A549 (cell line): ENCODE data around the gene GPR50. TPM values are rescaled to one million over a fixed set of nuclear protein-coding genes. Genes with fewer than 3 reads are reported as not detected.

Source experiments
- ATAC-seq, 2 experiments: fragments of 200-7000 bp in 1 of 2; fragments of >200 bp in 1 of 2; cut with Nextera tagmentation in 1 of 2; cut with Tn5 transposase in 1 of 2; 3 replicates each; pipeline versions ENCODE4 v1.8.0 to v1.9.1; 2018 to 2020; ENCODE audit warnings: mild to moderate bottlenecking in 1 of 2, moderate library complexity in 1 of 2
- CTCF ChIA-PET: fragments of 300-600 bp; sonication (Branson Sonifier 250); formaldehyde crosslinking; extraction: SDS; loops from one replicate; lab custom pipeline; 2021; ENCODE audit warnings: antibody characterized with exemption, inconsistent platforms; lab: Yijun Ruan, JAX
- POLR2A ChIA-PET: fragments of 350-600 bp; formaldehyde crosslinking; extraction: SDS; loops from one replicate; lab custom pipeline; 2021; ENCODE audit warnings: antibody characterized with exemption, inconsistent platforms; lab: Yijun Ruan, JAX
- DNase-seq, 2 experiments: peaks; one replicate each; pipeline versions ENCODE4 v3.0.0 to v3.0.0-alpha.2; 2011 to 2016; ENCODE audit warnings: low read depth in 1 of 2, low spot score in 1 of 2
- FAIRE-seq: peaks from 2 replicates; lab custom pipeline; 2011; peaks lifted over from hg19 to GRCh38; lab: Jason Lieb, UNC
- H3K27ac ChIP-seq, 2 experiments: fragments of >200 bp; sonication (Bioruptor Twin); formaldehyde crosslinking; 3 replicates each; pipeline ENCODE4 v1.5.1; 2016 to 2017
- H3K4me1 ChIP-seq: fragments of >200 bp; sonication (Bioruptor Twin); formaldehyde crosslinking; 3 replicates; pipeline ENCODE4 v1.6.1; 2016
- H3K4me2 ChIP-seq: fragments of >200 bp; sonication (Bioruptor Twin); formaldehyde crosslinking; 3 replicates; pipeline ENCODE4 v1.6.1; 2016
- H3K4me3 ChIP-seq: fragments of >200 bp; sonication (Bioruptor Twin); formaldehyde crosslinking; 3 replicates; pipeline ENCODE4 v1.5.1; 2016
- H3K9me3 ChIP-seq: fragments of >200 bp; sonication (Bioruptor Twin); formaldehyde crosslinking; 3 replicates; pipeline ENCODE4 v1.6.1; 2016
- BHLHE40 ChIP-seq: IDR thresholded peaks from 2 replicates; pipeline ENCODE4 v1.6.1; 2012; ENCODE audit warnings: low read depth, low read length, inconsistent platforms
- CHD2 ChIP-seq: fragments of 150-350 bp; IDR thresholded peaks from 2 replicates; pipeline ENCODE4 v1.6.1; 2014; ENCODE audit warnings: low read length; ENCODE audit not compliant: partially characterized antibody
- CHD4 ChIP-seq: fragments of 200-600 bp; sonication (generic); IDR thresholded peaks from 2 replicates; pipeline ENCODE4 v1.6.1; 2016; ENCODE audit warnings: antibody characterized with exemption, mild to moderate bottlenecking, borderline replicate concordance
- EHMT2 ChIP-seq: fragments of 200-600 bp; sonication (generic); IDR thresholded peaks from 2 replicates; pipeline ENCODE4 v1.6.1; 2016; ENCODE audit warnings: antibody characterized with exemption, low read depth, mild to moderate bottlenecking, moderate library complexity
- EP300 ChIP-seq, 2 experiments: fragments of >200 bp; sonication (Bioruptor Twin); formaldehyde crosslinking; IDR thresholded peaks; 2 replicates in 1 of 2; 3 replicates in 1 of 2; pipeline ENCODE4 v1.6.1; 2016 to 2017
- FOXS1 ChIP-seq: fragments of 250-450 bp; sonication (Bioruptor Pico); IDR thresholded peaks from 2 replicates; pipeline ENCODE4 v1.5.0; 2020; ENCODE audit warnings: mild to moderate bottlenecking, moderate library complexity
- KDM5A ChIP-seq: fragments of 200-600 bp; sonication (generic); IDR thresholded peaks from 2 replicates; pipeline ENCODE4 v1.6.1; 2016; ENCODE audit warnings: antibody characterized with exemption, mild to moderate bottlenecking
- PHF8 ChIP-seq: fragments of 200-600 bp; sonication (generic); IDR thresholded peaks from 2 replicates; pipeline ENCODE4 v1.6.1; 2016; ENCODE audit warnings: low read depth, mild to moderate bottlenecking, antibody characterized with exemption, moderate library complexity, borderline replicate concordance
- RARB ChIP-seq: fragments of 250-450 bp; sonication (Bioruptor Pico); IDR thresholded peaks from 2 replicates; pipeline ENCODE4 v1.8.0; 2021; ENCODE audit warnings: mild to moderate bottlenecking, moderate library complexity
- RCOR1 ChIP-seq: fragments of 150-350 bp; IDR thresholded peaks from 2 replicates; pipeline ENCODE4 v1.6.1; 2014; ENCODE audit warnings: antibody characterized with exemption, low read length, low read depth
- WGBS: methylation state at CpG from one replicate; pipeline ENCODE4 v1.1.6; 2017; ENCODE audit errors: missing lambda C conversion rate; 5-methylcytosine and 5-hydroxymethylcytosine counted together
- polyA plus RNA-seq, 4 experiments: library from polyadenylated mRNA; depleted of rRNA in 3 of 4; stranded (reverse); fragments of >200 nt; fragmentation: RNase III in 1 of 4; extraction: RNeasy Plus Mini Kit Qiagen cat#74134 plus additional on column Dnase treatment in 1 of 4; gene quantifications; 2 replicates in 3 of 4; 3 replicates in 1 of 4; pipeline ENCODE4 v1.2.3, GENCODE V29; 2011 to 2017
- TF ChIP-seq, protein P1 (sequence below): IDR thresholded peaks from 2 replicates; pipeline ENCODE4 v1.6.1; 2012
- TF ChIP-seq, protein P2 (sequence below): fragments of 150-350 bp; IDR thresholded peaks from 2 replicates; pipeline ENCODE4 v1.6.1; 2014; ENCODE audit warnings: low read depth, mild to moderate bottlenecking, low read length
- TF ChIP-seq, protein P3 (sequence below): fragments of >200 bp; sonication (Bioruptor Twin); formaldehyde crosslinking; IDR thresholded peaks from 3 replicates; pipeline ENCODE4 v1.6.1; 2016
- TF ChIP-seq, protein P4 (sequence below): fragments of 450-650 bp; IDR thresholded peaks from 2 replicates; pipeline ENCODE4 v1.6.1; 2014; ENCODE audit warnings: antibody characterized with exemption
- TF ChIP-seq, protein P5 (sequence below): IDR thresholded peaks from 2 replicates; pipeline ENCODE4 v1.6.1; 2012; ENCODE audit warnings: low read depth, borderline replicate concordance

GPR50 gene
- polyA plus RNA-seq, 2 of the 4 experiments (the other 2 are of a cell fraction): 0.04 TPM; not detected in 1

DNA sequence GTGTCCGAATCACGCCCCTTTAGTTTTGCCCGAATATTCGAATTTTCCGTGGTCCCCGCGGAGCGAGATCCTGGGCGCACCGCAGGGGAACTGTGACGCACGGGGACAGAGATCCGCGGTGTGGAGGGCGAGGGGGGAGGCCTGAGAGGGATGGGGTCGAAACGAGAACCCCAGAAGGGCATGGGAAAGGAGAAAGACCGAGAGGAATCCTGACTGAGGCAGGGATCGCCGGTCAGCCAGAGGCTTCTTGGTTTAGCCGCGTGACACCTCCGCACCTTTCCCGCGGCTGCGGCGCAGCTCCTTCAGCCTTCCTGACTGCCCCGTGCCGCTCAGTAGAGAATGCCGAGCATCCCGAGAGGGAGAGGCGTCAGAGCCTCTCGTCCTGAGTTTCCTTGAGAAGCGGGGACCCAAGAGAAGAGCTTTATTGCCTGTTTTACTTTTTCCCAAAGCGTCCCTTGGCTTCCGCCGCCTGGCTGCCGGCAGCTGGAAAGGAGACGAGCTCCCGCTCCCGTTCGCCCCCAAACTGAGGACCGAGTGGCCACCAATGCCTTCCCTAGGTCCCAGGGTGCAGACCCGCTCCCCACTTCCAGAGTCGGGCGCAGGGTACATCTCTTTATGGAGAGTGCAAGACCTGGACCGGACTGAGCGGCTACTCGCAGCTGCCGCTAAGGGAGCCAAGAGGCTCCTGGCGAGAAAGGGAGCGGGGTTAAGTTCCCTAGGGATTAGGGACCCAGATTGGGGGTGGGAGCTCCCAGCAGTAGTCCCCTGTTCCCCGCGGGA is 911 bp upstream of the GPR50 start:
- TF ChIP-seq EP300 (IDR thresholded peaks at IDR 0.05): no peak
- TF ChIP-seq, protein P1, sequence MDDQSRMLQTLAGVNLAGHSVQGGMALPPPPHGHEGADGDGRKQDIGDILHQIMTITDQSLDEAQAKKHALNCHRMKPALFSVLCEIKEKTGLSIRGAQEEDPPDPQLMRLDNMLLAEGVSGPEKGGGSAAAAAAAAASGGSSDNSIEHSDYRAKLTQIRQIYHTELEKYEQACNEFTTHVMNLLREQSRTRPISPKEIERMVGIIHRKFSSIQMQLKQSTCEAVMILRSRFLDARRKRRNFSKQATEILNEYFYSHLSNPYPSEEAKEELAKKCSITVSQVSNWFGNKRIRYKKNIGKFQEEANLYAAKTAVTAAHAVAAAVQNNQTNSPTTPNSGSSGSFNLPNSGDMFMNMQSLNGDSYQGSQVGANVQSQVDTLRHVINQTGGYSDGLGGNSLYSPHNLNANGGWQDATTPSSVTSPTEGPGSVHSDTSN: no peak
- TF ChIP-seq, protein P2, sequence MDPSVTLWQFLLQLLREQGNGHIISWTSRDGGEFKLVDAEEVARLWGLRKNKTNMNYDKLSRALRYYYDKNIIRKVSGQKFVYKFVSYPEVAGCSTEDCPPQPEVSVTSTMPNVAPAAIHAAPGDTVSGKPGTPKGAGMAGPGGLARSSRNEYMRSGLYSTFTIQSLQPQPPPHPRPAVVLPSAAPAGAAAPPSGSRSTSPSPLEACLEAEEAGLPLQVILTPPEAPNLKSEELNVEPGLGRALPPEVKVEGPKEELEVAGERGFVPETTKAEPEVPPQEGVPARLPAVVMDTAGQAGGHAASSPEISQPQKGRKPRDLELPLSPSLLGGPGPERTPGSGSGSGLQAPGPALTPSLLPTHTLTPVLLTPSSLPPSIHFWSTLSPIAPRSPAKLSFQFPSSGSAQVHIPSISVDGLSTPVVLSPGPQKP: no peak
- TF ChIP-seq, protein P3, sequence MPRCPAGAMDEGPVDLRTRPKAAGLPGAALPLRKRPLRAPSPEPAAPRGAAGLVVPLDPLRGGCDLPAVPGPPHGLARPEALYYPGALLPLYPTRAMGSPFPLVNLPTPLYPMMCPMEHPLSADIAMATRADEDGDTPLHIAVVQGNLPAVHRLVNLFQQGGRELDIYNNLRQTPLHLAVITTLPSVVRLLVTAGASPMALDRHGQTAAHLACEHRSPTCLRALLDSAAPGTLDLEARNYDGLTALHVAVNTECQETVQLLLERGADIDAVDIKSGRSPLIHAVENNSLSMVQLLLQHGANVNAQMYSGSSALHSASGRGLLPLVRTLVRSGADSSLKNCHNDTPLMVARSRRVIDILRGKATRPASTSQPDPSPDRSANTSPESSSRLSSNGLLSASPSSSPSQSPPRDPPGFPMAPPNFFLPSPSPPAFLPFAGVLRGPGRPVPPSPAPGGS: no peak
- no peak for TF ChIP-seq CHD2
- TF ChIP-seq, protein P4, sequence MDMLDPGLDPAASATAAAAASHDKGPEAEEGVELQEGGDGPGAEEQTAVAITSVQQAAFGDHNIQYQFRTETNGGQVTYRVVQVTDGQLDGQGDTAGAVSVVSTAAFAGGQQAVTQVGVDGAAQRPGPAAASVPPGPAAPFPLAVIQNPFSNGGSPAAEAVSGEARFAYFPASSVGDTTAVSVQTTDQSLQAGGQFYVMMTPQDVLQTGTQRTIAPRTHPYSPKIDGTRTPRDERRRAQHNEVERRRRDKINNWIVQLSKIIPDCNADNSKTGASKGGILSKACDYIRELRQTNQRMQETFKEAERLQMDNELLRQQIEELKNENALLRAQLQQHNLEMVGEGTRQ: no peak
- TF ChIP-seq EHMT2: no peak
- no peak for TF ChIP-seq CHD4
- TF ChIP-seq FOXS1: no peak
- no peaks in the 10 kb centered on the region for H3K9me3 ChIP-seq
- no peak overlapping the region for H3K27ac ChIP-seq
- ATAC-seq (peak in 1 of 2 experiments; percentile 18; a peak in 1 of 6 replicates), FAIRE-seq (no peak), DNase-seq (no peak)
- WGBS: 11% methylated on average over 27 of the region's 54 CpGs
- no peak overlapping the region for H3K4me3 ChIP-seq
- ChIA-PET CTCF (interaction anchor here (1.1 kb wide), 1 partner anchor 330 kb away, joined by 6 read pairs; no protein-coding TSS in a partner anchor), POLR2A (no interaction called here)
- H3K4me1 ChIP-seq: peaks cover 17% of the 10 kb centered on the region; the same call in 1 of the 3 replicates
- peak overlapping the region; percentile 32; the same call in 2 of the 3 replicates for H3K4me2 ChIP-seq

DNA sequence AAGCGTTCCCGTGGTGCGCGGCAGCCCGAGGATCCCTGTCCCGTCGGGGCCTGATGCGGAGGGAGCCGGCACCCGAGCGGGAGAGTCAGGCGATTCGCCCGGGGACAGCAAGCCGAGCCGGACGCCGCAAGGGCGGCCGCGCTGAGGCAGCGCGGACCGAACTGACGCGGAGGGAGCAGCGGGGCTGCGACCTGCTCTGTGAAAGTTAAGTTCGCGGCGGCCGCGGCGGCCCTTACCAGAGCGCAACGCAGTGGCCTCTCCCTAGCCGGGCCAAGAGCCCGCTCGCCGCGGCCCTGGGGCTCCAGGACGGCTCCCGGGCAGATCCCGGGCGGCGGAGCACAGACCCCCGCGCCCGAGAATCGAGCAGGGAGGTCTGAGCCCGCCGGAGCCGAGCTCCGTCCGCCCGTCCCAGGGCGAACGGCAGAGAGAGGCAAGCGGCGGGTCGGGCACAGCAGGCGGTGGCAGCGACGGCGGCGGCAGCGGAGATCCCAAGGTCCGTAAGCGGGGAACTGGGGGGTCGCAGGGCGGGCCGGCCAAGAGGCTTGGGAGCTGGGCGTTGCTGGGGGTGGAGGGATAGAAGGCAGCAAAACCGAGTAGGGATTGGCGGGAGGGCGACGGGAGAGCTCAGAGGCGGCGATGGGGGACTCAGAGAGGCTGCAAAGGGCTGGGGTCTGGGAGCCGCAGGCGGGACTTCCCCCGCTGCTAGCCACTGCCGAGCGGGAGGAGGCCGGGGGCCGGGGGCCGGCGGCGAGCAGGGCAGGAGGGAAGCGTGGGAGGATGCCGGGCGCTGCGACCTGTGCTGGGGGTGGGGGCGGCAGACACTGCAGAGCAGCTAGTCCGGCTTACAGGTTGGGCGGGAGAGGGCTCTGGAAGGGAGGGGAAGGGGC is 1.0 kb downstream of the GPR50 start:
- peak overlapping the region; percentile 85 for H3K4me2 ChIP-seq
- peak; percentile 68 to 83 for ATAC-seq
- TF ChIP-seq RARB (CRISPR knock-in tag): no peak
- TF ChIP-seq, protein P5, sequence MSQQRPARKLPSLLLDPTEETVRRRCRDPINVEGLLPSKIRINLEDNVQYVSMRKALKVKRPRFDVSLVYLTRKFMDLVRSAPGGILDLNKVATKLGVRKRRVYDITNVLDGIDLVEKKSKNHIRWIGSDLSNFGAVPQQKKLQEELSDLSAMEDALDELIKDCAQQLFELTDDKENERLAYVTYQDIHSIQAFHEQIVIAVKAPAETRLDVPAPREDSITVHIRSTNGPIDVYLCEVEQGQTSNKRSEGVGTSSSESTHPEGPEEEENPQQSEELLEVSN: no peak
- TF ChIP-seq EHMT2: no peak
- no peak for TF ChIP-seq RCOR1
- no peak for TF ChIP-seq PHF8
- no peak for TF ChIP-seq KDM5A
- no peak for TF ChIP-seq BHLHE40
- WGBS: 1% methylated on average over 11 of the region's 96 CpGs
- no peaks in the 10 kb centered on the region for H3K9me3 ChIP-seq
- no peak overlapping the region for H3K27ac ChIP-seq
- H3K4me3 ChIP-seq: peak overlapping the region; percentile 34
- DNase-seq: no peak
- H3K4me1 ChIP-seq: peaks cover 17% of the 10 kb centered on the region; the same call in 1 of the 3 replicates
- CTCF ChIA-PET: no interaction called here
- no peak for FAIRE-seq
- POLR2A ChIA-PET: no interaction called here
